ENCODE data around the gene GATC.

- TF ChIP-seq POLR2AphosphoS5 (IDR thresholded peaks at IDR 0.05; ENCODE audit: low read depth, low read length) (no peak), PAX5 (IDR thresholded peaks at IDR 0.05; ENCODE audit: insufficient read depth, low read length, severe bottlenecking) (no peak), TAF1 (IDR thresholded peaks at IDR 0.05; ENCODE audit: low read depth, low read length) (no peak), POLR2A (IDR thresholded peaks at IDR 0.05; ENCODE audit: low read depth, low read length) (no peak), SPI1 (IDR thresholded peaks at IDR 0.05; ENCODE audit: low read depth, low read length) (no peak)
Measured at GRCh38 chr12:120438495-120439198, 7.6 kb upstream of the GATC start.

All from GM12891 (cell line).